Measurements from ENCODE around the gene EPN2. TPM values are rescaled to one million over a fixed set of nuclear protein-coding genes. Genes with fewer than 3 reads are reported as not detected.

EPN2 gene
- total and polyA plus RNA-seq, 4 donors: 5.6 to 23.8 (median 12.2) TPM

DNA sequence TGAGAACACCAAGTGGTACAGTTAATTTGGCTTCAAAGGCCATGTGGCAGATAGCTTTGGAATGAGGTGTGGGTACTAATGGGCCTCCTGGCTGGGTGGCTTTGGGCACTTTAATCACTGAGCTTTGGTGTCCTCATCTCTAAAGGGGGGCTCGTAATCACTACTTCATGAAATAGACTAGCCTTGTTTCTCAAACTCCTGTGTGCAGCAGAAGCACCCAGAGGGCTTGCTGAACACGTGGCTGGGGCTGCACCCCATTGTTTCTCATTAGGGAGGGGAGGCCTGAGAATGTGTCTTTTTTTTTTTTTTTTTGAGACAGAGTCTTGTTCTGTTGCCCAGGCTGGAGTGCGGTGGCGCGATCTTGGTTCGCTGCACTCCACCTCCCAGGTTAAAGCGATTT lies 5.8 kb downstream of the EPN2 start:
- WGBS: 96% methylated on average over 7 of the region's 7 CpGs
- Histone ChIP-seq H3K4me1 (ENCODE audit: control insufficient read depth in 4 of 4, insufficient read depth in 4 of 4, low read length in 3 of 4) (peaks cover 17 to 38% (median 24%) of the 10 kb centered on the region in 4 donors), H3K27ac (ENCODE audit: low read depth in 1 of 2, low read length in 2 of 2) (no peak overlapping the region), H3K4me3 (ENCODE audit: low read depth in 1 of 3, low read length in 3 of 3) (no peak overlapping the region), H3K27me3 (ENCODE audit: control insufficient read depth in 4 of 4, insufficient read depth in 4 of 4, low read length in 3 of 4) (no peaks in the 10 kb centered on the region), H3K36me3 (ENCODE audit: control insufficient read depth in 4 of 4, insufficient read depth in 3 of 4, low read depth in 1 of 4, low read length in 3 of 4) (no peaks in the 10 kb centered on the region), H3K9me3 (ENCODE audit: control insufficient read depth in 4 of 4, low read length in 3 of 4) (no peaks in the 10 kb centered on the region), H3K9ac (ENCODE audit: low read depth in 1 of 2, low read length in 2 of 2) (no peak overlapping the region)
- DNase-seq (ENCODE audit: low spot score): no peak
- TF ChIP-seq, protein P1, sequence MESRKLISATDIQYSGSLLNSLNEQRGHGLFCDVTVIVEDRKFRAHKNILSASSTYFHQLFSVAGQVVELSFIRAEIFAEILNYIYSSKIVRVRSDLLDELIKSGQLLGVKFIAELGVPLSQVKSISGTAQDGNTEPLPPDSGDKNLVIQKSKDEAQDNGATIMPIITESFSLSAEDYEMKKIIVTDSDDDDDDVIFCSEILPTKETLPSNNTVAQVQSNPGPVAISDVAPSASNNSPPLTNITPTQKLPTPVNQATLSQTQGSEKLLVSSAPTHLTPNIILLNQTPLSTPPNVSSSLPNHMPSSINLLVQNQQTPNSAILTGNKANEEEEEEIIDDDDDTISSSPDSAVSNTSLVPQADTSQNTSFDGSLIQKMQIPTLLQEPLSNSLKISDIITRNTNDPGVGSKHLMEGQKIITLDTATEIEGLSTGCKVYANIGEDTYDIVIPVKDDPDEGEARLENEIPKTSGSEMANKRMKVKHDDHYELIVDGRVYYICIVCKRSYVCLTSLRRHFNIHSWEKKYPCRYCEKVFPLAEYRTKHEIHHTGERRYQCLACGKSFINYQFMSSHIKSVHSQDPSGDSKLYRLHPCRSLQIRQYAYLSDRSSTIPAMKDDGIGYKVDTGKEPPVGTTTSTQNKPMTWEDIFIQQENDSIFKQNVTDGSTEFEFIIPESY (IDR thresholded peaks at IDR 0.05): no peak
- TF ChIP-seq, protein P2, sequence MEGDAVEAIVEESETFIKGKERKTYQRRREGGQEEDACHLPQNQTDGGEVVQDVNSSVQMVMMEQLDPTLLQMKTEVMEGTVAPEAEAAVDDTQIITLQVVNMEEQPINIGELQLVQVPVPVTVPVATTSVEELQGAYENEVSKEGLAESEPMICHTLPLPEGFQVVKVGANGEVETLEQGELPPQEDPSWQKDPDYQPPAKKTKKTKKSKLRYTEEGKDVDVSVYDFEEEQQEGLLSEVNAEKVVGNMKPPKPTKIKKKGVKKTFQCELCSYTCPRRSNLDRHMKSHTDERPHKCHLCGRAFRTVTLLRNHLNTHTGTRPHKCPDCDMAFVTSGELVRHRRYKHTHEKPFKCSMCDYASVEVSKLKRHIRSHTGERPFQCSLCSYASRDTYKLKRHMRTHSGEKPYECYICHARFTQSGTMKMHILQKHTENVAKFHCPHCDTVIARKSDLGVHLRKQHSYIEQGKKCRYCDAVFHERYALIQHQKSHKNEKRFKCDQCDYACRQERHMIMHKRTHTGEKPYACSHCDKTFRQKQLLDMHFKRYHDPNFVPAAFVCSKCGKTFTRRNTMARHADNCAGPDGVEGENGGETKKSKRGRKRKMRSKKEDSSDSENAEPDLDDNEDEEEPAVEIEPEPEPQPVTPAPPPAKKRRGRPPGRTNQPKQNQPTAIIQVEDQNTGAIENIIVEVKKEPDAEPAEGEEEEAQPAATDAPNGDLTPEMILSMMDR (IDR thresholded peaks at IDR 0.05; ENCODE audit: low read depth, low read length, missing input control): no peak

DNA sequence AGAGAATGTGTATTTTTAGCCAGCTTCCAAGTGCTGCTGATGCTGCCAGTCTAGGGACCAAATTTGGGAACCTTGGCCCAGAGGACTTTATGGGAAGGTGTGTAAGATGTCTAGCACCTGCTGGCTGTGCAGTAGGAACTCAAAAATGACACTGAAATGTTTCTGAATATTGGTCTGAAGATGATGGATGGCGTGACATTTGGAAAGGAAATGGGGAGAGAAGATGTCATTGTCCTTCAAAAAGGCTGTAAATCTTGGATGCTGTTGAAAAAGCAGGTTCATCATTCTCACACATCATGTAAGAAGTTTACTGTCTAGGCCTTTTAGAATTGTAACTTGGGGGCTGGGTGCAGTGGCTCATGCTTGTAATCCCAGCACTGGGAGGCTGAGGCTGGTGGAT lies 6.7 kb downstream of the EPN2 start:
- Histone ChIP-seq H3K4me1 (ENCODE audit: control insufficient read depth in 4 of 4, insufficient read depth in 4 of 4, low read length in 3 of 4) (peaks cover 15 to 36% (median 23%) of the 10 kb centered on the region in 4 donors), H3K27me3 (ENCODE audit: control insufficient read depth in 4 of 4, insufficient read depth in 4 of 4, low read length in 3 of 4) (no peaks in the 10 kb centered on the region), H3K9ac (ENCODE audit: low read depth in 1 of 2, low read length in 2 of 2) (no peak overlapping the region), H3K36me3 (ENCODE audit: control insufficient read depth in 4 of 4, insufficient read depth in 3 of 4, low read depth in 1 of 4, low read length in 3 of 4) (no peaks in the 10 kb centered on the region), H3K4me3 (ENCODE audit: low read depth in 1 of 3, low read length in 3 of 3) (no peak overlapping the region), H3K9me3 (ENCODE audit: control insufficient read depth in 4 of 4, low read length in 3 of 4) (no peaks in the 10 kb centered on the region), H3K27ac (ENCODE audit: low read depth in 1 of 2, low read length in 2 of 2) (no peak overlapping the region)
- no peak for DNase-seq (ENCODE audit: low spot score)
- WGBS: 96% methylated on average over 1 of the region's 1 CpG
- TF ChIP-seq HNF4A (conservative IDR thresholded peaks at IDR 0.05) (no peak), SP1 (IDR thresholded peaks at IDR 0.05) (no peak), FOXA2 (IDR thresholded peaks at IDR 0.05) (no peak), FOXA1 (IDR thresholded peaks at IDR 0.05) (no peak), RXRA (IDR thresholded peaks at IDR 0.05) (no peak), HNF4G (IDR thresholded peaks at IDR 0.05) (no peak)
- TF ChIP-seq, protein P3, sequence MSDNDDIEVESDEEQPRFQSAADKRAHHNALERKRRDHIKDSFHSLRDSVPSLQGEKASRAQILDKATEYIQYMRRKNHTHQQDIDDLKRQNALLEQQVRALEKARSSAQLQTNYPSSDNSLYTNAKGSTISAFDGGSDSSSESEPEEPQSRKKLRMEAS (IDR thresholded peaks at IDR 0.05): no peak
- TF ChIP-seq, protein P4, sequence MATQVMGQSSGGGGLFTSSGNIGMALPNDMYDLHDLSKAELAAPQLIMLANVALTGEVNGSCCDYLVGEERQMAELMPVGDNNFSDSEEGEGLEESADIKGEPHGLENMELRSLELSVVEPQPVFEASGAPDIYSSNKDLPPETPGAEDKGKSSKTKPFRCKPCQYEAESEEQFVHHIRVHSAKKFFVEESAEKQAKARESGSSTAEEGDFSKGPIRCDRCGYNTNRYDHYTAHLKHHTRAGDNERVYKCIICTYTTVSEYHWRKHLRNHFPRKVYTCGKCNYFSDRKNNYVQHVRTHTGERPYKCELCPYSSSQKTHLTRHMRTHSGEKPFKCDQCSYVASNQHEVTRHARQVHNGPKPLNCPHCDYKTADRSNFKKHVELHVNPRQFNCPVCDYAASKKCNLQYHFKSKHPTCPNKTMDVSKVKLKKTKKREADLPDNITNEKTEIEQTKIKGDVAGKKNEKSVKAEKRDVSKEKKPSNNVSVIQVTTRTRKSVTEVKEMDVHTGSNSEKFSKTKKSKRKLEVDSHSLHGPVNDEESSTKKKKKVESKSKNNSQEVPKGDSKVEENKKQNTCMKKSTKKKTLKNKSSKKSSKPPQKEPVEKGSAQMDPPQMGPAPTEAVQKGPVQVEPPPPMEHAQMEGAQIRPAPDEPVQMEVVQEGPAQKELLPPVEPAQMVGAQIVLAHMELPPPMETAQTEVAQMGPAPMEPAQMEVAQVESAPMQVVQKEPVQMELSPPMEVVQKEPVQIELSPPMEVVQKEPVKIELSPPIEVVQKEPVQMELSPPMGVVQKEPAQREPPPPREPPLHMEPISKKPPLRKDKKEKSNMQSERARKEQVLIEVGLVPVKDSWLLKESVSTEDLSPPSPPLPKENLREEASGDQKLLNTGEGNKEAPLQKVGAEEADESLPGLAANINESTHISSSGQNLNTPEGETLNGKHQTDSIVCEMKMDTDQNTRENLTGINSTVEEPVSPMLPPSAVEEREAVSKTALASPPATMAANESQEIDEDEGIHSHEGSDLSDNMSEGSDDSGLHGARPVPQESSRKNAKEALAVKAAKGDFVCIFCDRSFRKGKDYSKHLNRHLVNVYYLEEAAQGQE (IDR thresholded peaks at IDR 0.05): no peak

DNA sequence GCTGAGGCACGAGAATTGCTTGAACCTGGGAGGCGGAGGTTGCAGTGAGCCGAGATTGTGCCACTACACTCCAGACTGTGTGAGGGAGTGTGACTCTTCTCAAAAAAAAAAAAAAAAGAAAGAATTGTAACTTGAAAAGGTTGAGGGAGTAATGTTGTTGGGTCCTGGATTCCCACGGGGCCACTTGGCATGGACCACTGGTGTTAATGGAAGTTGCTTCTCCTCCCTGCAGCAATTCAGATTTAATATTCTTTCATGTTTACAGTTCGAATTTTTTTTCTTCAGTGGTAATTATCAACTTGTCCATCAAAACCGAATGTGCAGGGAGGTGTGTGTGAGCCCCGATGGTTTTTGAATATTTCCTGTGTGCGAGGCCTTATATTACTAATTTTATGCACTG lies 7.2 kb downstream of the EPN2 start:
- 92% methylated on average over 8 of the region's 8 CpGs for WGBS
- no peaks in the 10 kb centered on the region for H3K36me3 ChIP-seq (ENCODE audit: control insufficient read depth in 4 of 4, insufficient read depth in 3 of 4, low read depth in 1 of 4, low read length in 3 of 4)
- no peak overlapping the region for H3K9ac ChIP-seq (ENCODE audit: low read depth in 1 of 2, low read length in 2 of 2)
- no peaks in the 10 kb centered on the region for H3K9me3 ChIP-seq (ENCODE audit: control insufficient read depth in 4 of 4, low read length in 3 of 4)
- no peaks in the 10 kb centered on the region for H3K27me3 ChIP-seq (ENCODE audit: control insufficient read depth in 4 of 4, insufficient read depth in 4 of 4, low read length in 3 of 4)
- no peak for DNase-seq (ENCODE audit: low spot score)
- peaks cover 14 to 36% (median 25%) of the 10 kb centered on the region in 4 donors for H3K4me1 ChIP-seq (ENCODE audit: control insufficient read depth in 4 of 4, insufficient read depth in 4 of 4, low read length in 3 of 4)
- H3K27ac ChIP-seq (ENCODE audit: low read depth in 1 of 2, low read length in 2 of 2): no peak overlapping the region
- no peak overlapping the region for H3K4me3 ChIP-seq (ENCODE audit: low read depth in 1 of 3, low read length in 3 of 3)
- TF ChIP-seq EGR1 (IDR thresholded peaks at IDR 0.05; ENCODE audit: low read depth in 2 of 2) (no peak), RAD21 (IDR thresholded peaks at IDR 0.05) (no peak), RXRA (IDR thresholded peaks at IDR 0.05) (no peak), JUND (IDR thresholded peaks at IDR 0.05) (no peak), GABPA (IDR thresholded peaks at IDR 0.05 in 1 of 2, conservative IDR thresholded peaks at IDR 0.05 in 1 of 2) (no peak), TAF1 (conservative IDR thresholded peaks at IDR 0.05) (no peak)
- TF ChIP-seq, protein P3 (IDR thresholded peaks at IDR 0.05): no peak
- TF ChIP-seq, protein P2 (IDR thresholded peaks at IDR 0.05; ENCODE audit: low read depth, low read length, missing input control): no peak
- TF ChIP-seq, protein P1 (IDR thresholded peaks at IDR 0.05): no peak

Measured in liver (tissue), 9 donors.